Natural killer cell treated with Interleukin-12 subunit alpha and Interleukin-12 subunit beta and Interleukin-15 and Interleukin-18, amount 100 ng/mL, for 72 hours (primary cell): ENCODE measurements around the gene CSDE1. TPM values are rescaled to one million over a fixed set of nuclear protein-coding genes. Genes with fewer than 3 reads are reported as not detected.
A peak's percentile ranks its signal among the peaks of the same experiment; 100 is the strongest.
"Not testable (repeated sequence)": the region's sequence is repeated elsewhere in the genome, so short reads cannot be mapped to it uniquely, and the experiment has no call there.

Experiments used
- ATAC-seq, 2 donors: fragments of 150-1000 bp; cut with Tn5 transposase in 1 of 2; sonication (Bioruptor Pico), chemical (Tn5 transposase) in 1 of 2; 2 replicates each; pipeline ENCODE4 v1.10.0; 2021
- DNase-seq: peaks from one replicate; pipeline ENCODE4 v3.0.0; 2022; ENCODE audit warnings: low spot score
- H3K27ac Mint-ChIP-seq, 2 donors: 1 replicate in 1 of 2; 2 replicates in 1 of 2; pipeline ENCODE4 v1.8.0; 2022; ENCODE audit warnings: mixed read lengths in 2 of 2, mild to moderate bottlenecking in 1 of 2, moderate library complexity in 1 of 2
- H3K27me3 Mint-ChIP-seq, 2 donors: 1 replicate in 1 of 2; 2 replicates in 1 of 2; pipeline ENCODE4 v1.8.0; 2022; ENCODE audit warnings: mixed read lengths in 2 of 2
- H3K36me3 Mint-ChIP-seq: one replicate; pipeline ENCODE4 v1.8.0; 2022; ENCODE audit warnings: mixed read lengths
- H3K4me1 Mint-ChIP-seq, 2 donors: 1 replicate in 1 of 2; 2 replicates in 1 of 2; pipeline ENCODE4 v1.8.0; 2022; ENCODE audit warnings: low read depth in 2 of 2, mixed read lengths in 2 of 2, mild to moderate bottlenecking in 1 of 2
- H3K4me3 Mint-ChIP-seq: one replicate; pipeline ENCODE4 v1.8.0; 2022; ENCODE audit warnings: mixed read lengths
- H3K9me3 Mint-ChIP-seq: 2 replicates; pipeline ENCODE4 v1.8.0; 2022; ENCODE audit warnings: mixed read lengths
- total RNA-seq, 2 donors: library from RNA; stranded (reverse); gene quantifications; one replicate each; pipeline ENCODE4 v1.2.3, GENCODE V29; 2022

Gene CSDE1
- 100 to 1,000 TPM; 408 to 410 TPM for total RNA-seq

DNA sequence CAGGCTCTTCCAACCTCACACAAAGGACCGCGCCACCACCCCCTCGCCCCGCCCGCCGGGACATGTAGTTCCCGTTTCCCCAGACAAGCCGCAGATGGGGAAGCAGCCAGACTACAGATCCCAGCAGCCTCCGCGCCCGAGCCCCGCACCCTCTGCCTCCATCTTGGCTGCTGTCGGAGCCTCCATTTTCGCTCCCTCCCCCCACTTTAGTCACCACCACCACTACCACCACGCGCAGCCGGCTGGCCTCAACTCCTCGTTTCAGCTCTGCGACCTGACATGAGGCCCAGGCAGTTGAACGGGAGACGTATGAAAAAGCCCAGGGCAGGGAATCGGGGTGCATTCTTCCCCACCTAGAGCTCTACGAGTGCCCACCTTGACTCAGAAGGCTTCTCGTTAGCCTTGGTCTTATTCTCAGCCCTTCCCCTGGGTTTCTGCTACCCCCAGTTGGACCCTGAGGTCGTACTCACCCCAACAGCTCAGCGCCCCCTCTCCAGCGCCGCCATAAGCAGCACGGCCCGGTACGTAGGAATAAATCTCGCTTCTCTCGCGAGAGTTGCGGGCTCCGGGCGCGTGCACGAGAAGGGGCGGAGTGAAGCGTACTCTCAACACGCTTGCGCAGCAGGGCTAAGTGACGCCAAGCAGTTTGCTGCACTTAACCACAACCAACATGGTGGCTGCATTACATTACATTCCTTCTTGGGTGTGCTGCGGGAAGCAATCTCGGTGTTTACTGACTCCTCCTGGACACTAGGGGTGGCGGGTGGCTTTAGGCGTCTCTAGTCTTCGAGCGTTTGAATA, at the start of gene CSDE1:
CSDE1 (minus strand) TSS at position 530 of the 801 bp plus-strand sequence. CDS start 18,094 bp downstream, outside the sequence.
- ATAC-seq (peak; percentile 94 to 95), DNase-seq (peak; percentile 97)
- peaks cover 3% of the 10 kb centered on the region for H3K9me3 Mint-ChIP-seq
- peaks cover 43% of the 10 kb centered on the region in 2 donors for H3K4me1 Mint-ChIP-seq
- peak within 1 kb of the TSS; percentile 98 to 100 for H3K27ac Mint-ChIP-seq
- H3K36me3 Mint-ChIP-seq = peaks cover 13% of the 10 kb centered on the region
- H3K4me3 Mint-ChIP-seq = peak within 1 kb of the TSS; percentile 91
- H3K27me3 Mint-ChIP-seq = no peaks in the 10 kb centered on the region

DNA sequence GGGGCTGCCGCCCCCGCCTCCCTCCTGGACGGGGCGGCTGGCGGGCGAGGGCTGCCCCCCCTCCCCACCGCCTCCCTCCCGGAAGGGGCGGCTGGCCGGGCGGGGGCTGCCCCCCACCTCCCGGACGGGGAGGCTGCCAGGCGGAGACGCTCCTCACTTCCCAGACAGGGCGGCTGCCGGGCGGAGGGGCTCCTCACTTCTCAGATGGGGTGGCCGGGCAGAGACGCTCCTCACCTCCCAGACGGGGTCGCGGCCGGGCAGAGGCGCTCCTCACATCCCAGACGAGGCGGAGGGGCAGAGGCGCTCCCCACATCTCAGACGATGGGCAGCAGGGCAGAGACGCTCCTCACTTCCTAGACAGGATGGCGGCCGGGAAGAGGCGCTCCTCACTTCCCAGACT, 46.7 kb upstream of the CSDE1 start:
- not testable (repeated sequence) for H3K9me3 Mint-ChIP-seq, H3K27ac Mint-ChIP-seq, H3K4me3 Mint-ChIP-seq, ATAC-seq, H3K36me3 Mint-ChIP-seq, H3K4me1 Mint-ChIP-seq, DNase-seq
- peaks cover 20 to 26% of the 10 kb centered on the region in 2 donors for H3K27me3 Mint-ChIP-seq

DNA sequence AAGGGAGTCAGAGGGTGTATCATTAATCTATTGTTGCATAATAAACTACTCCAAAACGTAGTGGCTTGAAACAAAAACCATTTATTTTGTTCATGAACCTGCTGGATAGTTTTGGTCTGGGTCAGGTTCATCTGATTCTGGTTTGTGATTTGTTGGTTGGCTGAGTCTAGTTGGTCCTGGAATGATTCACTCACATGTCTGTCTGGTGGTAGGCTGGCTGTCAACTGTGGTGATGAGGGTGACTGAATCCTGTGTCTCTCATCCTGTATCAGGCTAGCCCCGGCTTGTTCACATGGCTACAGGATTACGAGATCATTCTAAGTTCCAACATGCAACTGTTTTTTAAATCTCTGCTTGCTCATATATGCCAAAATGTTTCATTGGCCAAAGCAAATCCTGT, 45.2 kb upstream of the CSDE1 start:
- ATAC-seq (no peak), DNase-seq (no peak)
- Mint-ChIP-seq H3K9me3 (no peaks in the 10 kb centered on the region), H3K36me3 (no peaks in the 10 kb centered on the region), H3K27me3 (peaks cover 27 to 28% of the 10 kb centered on the region in 2 donors), H3K27ac (no peak overlapping the region), H3K4me1 (no peaks in the 10 kb centered on the region), H3K4me3 (no peak overlapping the region)

DNA sequence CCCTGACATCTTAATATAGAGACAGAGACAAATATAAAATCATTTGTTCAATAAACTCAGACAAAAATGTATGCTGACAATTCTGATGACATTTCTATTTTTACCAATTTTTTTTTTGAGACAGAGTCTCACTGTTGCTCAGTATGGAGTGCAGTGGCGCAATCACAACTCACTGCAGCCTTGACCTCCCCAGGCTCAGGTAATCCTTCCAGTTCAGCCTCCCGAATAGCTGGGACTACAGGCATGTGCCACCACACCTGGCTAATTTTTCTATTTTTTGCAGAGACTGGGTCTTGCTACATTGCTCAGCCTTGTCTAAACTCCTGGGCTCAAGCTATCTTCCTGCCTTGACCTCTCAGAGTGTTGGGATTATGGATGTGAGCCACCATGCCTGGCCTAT, 36.3 kb upstream of the CSDE1 start:
- ATAC-seq = no peak
- peaks cover 34 to 37% of the 10 kb centered on the region in 2 donors for H3K27me3 Mint-ChIP-seq

DNA sequence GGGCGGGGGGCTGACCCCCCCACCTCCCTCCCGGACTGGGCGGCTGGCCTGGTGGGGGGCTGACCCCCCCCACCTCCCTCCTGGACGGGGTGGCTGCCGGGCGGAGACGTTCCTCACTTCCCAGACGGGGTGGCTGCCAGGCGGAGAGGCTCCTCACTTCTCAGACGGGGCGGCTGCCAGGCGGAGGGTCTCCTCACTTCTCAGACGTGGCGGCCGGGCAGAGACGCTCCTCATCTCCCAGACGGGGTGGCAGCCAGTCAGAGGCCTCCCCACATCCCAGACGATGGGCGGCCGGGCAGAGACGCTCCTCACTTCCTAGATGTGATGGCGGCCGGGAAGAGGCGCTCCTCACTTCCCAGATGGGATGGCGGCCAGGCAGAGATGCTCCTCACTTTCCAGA, 32.8 kb upstream of the CSDE1 start:
- H3K27me3 Mint-ChIP-seq = peaks cover 41 to 54% of the 10 kb centered on the region in 2 donors
- H3K27ac Mint-ChIP-seq, ATAC-seq, DNase-seq, H3K4me1 Mint-ChIP-seq, H3K4me3 Mint-ChIP-seq: not testable (repeated sequence)
- peaks cover 13% of the 10 kb centered on the region for H3K9me3 Mint-ChIP-seq
- peaks cover 34% of the 10 kb centered on the region for H3K36me3 Mint-ChIP-seq

More for the DNA sequence above, 36.3 kb upstream of the CSDE1 start:
- Mint-ChIP-seq H3K4me3 (no peak overlapping the region), H3K9me3 (no peaks in the 10 kb centered on the region), H3K27ac (no peak overlapping the region), H3K36me3 (peaks cover 5% of the 10 kb centered on the region), H3K4me1 (no peaks in the 10 kb centered on the region)
- DNase-seq = no peak

DNA sequence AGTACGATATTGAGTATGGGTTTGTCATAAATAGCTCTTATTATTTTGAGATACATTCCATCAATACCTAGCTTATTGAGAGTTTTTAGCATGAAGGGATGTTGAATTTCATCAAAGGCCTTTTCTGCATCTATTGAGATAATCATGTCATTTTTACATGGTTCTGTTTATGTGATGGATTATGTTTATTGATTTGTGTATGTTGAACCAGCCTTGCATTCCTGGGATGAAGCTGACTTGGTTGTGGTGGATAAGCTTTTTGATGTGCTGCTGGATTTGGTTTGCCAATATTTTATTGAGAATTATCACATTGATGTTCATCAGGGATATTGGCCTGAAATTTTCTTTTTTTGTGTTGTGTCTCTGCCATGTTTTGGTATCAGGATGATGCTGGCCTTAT, 28.7 kb upstream of the CSDE1 start:
- H3K27ac Mint-ChIP-seq, H3K4me3 Mint-ChIP-seq, ATAC-seq, H3K4me1 Mint-ChIP-seq, DNase-seq: not testable (repeated sequence)
- peaks cover 34% of the 10 kb centered on the region for H3K36me3 Mint-ChIP-seq
- H3K9me3 Mint-ChIP-seq = peaks cover 13% of the 10 kb centered on the region
- H3K27me3 Mint-ChIP-seq = peaks cover 28 to 41% of the 10 kb centered on the region in 2 donors

DNA sequence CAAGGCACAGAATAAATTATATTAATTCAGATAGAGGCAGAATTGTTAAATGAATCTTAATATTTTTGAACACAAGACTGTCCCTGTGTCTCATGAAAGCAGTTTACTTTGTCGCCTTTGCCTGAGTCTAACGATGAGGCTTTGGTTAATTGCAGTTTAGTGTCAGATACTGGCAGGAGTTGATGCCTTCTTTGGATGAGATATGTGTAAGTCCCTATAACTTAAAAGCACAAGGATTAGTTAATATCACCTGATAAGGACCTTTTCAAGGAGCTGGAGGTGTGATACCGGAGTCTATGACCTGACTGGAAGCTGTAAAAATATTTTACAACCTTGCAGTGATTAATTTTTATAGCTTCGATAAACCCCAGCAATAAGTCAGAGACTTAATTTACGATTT, 24.7 kb upstream of the CSDE1 start:
- Mint-ChIP-seq H3K27ac (no peak overlapping the region), H3K9me3 (peaks cover 11% of the 10 kb centered on the region), H3K4me3 (no peak overlapping the region), H3K4me1 (peaks cover 19 to 22% of the 10 kb centered on the region in 2 donors), H3K27me3 (peaks cover 11 to 18% of the 10 kb centered on the region in 2 donors), H3K36me3 (peaks cover 23% of the 10 kb centered on the region)
- DNase-seq (no peak), ATAC-seq (no peak)

DNA sequence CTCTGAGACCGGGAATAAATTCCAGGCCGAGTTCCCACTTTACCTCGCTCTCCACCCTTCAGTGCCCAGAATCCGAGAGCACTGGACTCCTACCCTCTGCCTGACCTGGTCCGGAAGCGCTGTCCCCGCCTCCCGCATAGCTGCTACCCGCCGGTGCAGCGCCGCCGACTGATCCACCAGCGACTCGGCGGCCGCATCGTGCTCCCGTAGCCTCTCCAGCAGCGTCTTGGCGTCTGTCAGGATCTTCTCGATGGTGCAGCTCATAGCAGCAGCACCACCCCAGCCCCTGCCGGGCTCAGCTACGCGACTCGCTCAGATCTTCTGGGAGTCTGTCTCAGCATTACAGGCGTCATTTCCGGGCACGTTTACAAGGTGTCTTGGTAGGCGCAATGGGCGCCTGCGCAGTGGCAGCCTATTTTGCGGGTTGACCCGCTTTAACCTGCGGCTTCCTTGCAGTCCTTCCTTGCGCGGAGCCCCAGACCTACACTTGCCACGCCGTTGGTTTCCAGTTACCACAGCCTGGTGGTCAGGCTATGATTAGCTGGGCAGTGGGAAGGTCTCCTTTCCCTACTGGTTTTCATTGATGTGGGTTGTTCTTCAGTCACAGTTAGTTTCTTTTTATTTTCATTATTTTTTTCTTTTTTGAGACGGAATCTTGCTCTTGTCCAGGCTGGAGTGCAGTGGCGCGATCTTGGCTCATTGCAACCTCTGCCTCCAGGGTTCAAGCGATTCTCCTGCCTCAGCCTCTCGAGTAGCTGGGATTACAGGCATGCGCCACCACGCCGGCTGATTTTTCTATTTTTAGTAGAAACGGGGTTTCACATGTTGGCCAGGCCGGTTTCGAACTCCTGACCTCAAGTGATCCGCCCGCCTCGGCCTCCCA, 22.8 kb upstream of the CSDE1 start, which contains the start of gene SIKE1:
SIKE1 (minus strand) TSS at position 342 of the 883 bp plus-strand sequence; CDS start at position 264, 78 bp downstream.
- no peaks in the 10 kb centered on the region for H3K27me3 Mint-ChIP-seq
- peak within 1 kb of the TSS; percentile 100 for H3K4me3 Mint-ChIP-seq
- H3K9me3 Mint-ChIP-seq = no peaks in the 10 kb centered on the region
- DNase-seq = peak; percentile 96
- H3K27ac Mint-ChIP-seq = peak within 1 kb of the TSS; percentile 97 to 98
- peaks cover 9% of the 10 kb centered on the region for H3K36me3 Mint-ChIP-seq
- H3K4me1 Mint-ChIP-seq = peaks cover 19 to 22% of the 10 kb centered on the region in 2 donors
- peak; percentile 97 to 98 for ATAC-seq

DNA sequence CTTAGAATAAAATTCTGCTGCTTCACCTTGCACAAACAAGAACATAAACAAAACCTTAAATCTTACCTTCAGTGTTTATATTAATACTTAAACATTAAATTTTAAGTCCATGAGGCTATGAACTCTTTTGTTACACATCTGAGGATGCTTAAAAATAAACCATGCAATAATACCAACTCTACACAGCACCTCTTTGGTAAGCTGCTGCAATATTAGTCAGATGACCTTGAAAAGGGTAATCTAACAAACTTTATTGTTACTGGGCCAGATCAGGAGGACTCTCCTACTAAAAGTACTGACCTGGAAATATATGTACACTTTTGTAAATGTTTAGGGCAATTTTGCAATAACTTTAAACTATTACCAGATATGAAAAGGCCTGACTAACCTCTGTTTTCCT, 21.9 kb upstream of the CSDE1 start:
- Mint-ChIP-seq H3K36me3 (peaks cover 9% of the 10 kb centered on the region), H3K4me1 (peaks cover 19 to 22% of the 10 kb centered on the region in 2 donors), H3K4me3 (peak overlapping the region; percentile 100), H3K27ac (peak overlapping the region; percentile 97 to 98), H3K27me3 (no peaks in the 10 kb centered on the region), H3K9me3 (no peaks in the 10 kb centered on the region)
- no peak for DNase-seq
- no peak for ATAC-seq

DNA sequence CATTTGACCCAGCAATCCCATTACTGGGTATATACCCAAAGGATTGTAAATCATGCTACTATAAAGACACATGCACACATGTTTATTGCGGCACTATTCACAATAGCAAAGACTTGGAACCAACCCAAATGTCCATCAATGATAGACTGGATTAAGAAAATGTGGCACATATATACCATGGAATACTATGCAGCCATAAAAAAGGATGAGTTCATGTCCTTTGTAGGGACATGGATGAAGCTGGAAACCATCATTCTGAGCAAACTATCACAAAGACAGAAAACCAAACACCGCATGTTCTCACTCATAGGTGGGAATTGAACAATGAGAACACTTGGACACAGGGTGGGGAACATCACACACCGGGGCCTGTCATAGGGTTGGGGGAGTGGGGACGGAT, 18.9 kb upstream of the CSDE1 start:
- H3K4me3 Mint-ChIP-seq, H3K36me3 Mint-ChIP-seq, H3K27me3 Mint-ChIP-seq, H3K27ac Mint-ChIP-seq, ATAC-seq, H3K9me3 Mint-ChIP-seq, DNase-seq: not testable (repeated sequence)
- peaks cover 19 to 22% of the 10 kb centered on the region in 2 donors for H3K4me1 Mint-ChIP-seq

DNA sequence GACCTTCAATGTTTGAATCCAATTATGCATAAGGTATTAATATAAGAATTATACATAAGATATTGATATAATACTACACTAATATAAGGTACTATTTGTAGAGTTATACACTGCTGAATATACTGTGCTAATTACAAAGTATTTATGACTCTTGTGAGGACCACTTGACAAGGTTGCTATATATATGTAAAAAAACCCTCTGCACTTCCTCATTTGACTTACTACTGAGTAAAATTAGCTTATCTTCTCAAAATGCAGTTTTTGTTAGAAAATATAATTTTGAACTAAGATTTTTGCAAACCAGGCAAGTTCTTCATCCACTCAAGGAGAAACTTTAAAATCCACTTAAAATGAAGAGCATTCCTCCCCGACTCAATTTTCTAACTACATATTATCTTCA, 14.2 kb upstream of the CSDE1 start:
- H3K27ac Mint-ChIP-seq = no peak overlapping the region
- no peak overlapping the region for H3K4me3 Mint-ChIP-seq
- H3K27me3 Mint-ChIP-seq = no peaks in the 10 kb centered on the region
- no peak for DNase-seq
- H3K9me3 Mint-ChIP-seq = no peaks in the 10 kb centered on the region
- peaks cover 4% of the 10 kb centered on the region for H3K36me3 Mint-ChIP-seq
- ATAC-seq = no peak
- no peaks in the 10 kb centered on the region for H3K4me1 Mint-ChIP-seq

DNA sequence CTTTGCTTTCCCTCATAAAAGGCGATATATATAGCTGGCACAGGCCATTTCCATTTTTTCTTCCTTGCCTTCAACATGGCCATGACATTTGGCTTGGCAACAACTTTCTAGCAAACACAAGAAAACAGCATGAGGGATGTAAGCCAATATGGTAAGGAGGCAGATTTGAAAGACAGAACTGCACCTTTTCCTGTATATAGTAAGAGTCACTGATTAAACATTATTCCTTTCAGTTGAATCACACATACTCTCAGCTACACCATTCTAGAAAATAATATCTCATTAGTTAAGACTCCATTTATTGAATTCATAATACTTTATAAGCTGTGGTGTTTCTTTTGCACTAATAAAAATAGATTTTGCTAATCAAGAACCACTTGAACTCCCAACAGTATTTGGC, 13.2 kb upstream of the CSDE1 start:
- Mint-ChIP-seq H3K4me3 (no peak overlapping the region), H3K27me3 (no peaks in the 10 kb centered on the region), H3K27ac (no peak overlapping the region), H3K9me3 (no peaks in the 10 kb centered on the region), H3K4me1 (no peaks in the 10 kb centered on the region), H3K36me3 (peaks cover 4% of the 10 kb centered on the region)
- no peak for DNase-seq
- ATAC-seq = no peak

DNA sequence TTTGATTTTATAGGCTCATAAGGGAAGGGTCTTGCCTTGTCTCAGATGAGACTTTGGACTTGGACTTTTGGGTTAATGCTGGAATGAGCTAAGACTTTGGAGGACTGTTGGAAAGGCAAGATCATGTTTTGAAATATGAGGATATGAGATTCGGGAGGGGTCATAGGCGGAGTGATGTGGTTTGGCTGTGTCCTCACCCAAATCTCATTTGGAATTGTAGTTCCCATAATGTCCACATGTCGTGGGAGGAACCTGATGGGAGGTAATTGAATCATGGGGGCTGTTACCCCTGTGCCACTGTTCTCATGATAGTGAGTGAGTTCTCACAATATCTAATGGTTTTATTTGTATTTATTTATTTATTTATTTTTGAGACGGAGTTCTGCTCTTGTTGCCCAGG, 6.9 kb upstream of the CSDE1 start:
- no peaks in the 10 kb centered on the region for H3K27me3 Mint-ChIP-seq
- no peaks in the 10 kb centered on the region for H3K9me3 Mint-ChIP-seq
- ATAC-seq (no peak), DNase-seq (no peak)
- peaks cover 12% of the 10 kb centered on the region for H3K36me3 Mint-ChIP-seq
- H3K27ac Mint-ChIP-seq = no peak overlapping the region
- H3K4me1 Mint-ChIP-seq = no peaks in the 10 kb centered on the region
- no peak overlapping the region for H3K4me3 Mint-ChIP-seq
